Measurements from ENCODE around the gene IMMP2L. TPM values are rescaled to one million over a fixed set of nuclear protein-coding genes. Genes with fewer than 3 reads are reported as not detected.

The IMMP2L gene
- polyA plus RNA-seq, 1 donor (not counting 4 experiments of a cell fraction or from before 2014, with no cell fraction given) = 14.1 TPM

GRCh38 chr7:110831419-110831818 is 730.9 kb downstream of the IMMP2L start:
- TF ChIP-seq EZH2 (IDR thresholded peaks at IDR 0.05; ENCODE audit: low read length) (no peak), CTCF (optimal IDR thresholded peaks at IDR 0.05 in 1 of 3, IDR thresholded peaks at IDR 0.05 in 1 of 3, conservative IDR thresholded peaks at IDR 0.05 in 1 of 3; ENCODE audit: extremely low read depth in 1 of 3, insufficient read depth in 2 of 3, low read length in 3 of 3) (no peak)
- H3K27me3 ChIP-seq (ENCODE audit: control insufficient read depth, extremely low read depth, insufficient read depth, low read length) = no peaks in the 10 kb centered on the region
- H3K4me3 ChIP-seq (ENCODE audit: control insufficient read depth in 2 of 3, extremely low read depth in 1 of 3, insufficient read depth in 2 of 3, low read depth in 1 of 3, low read length in 3 of 3) = no peak overlapping the region
- H3K9ac ChIP-seq (ENCODE audit: control insufficient read depth, extremely low read depth, insufficient read depth, low read length) = no peak overlapping the region
- H3K27ac ChIP-seq (ENCODE audit: control insufficient read depth, insufficient read depth, low read length) = no peak overlapping the region
- no peaks in the 10 kb centered on the region for H3K79me2 ChIP-seq (ENCODE audit: control insufficient read depth, insufficient read depth, low read length)
- H3K9me1 ChIP-seq (ENCODE audit: control insufficient read depth, extremely low read depth, insufficient read depth, low read length) = no peaks in the 10 kb centered on the region
- H3K36me3 ChIP-seq (ENCODE audit: control insufficient read depth in 2 of 2, extremely low read depth in 1 of 2, insufficient read depth in 2 of 2, low read length in 2 of 2) = no peaks in the 10 kb centered on the region
- H4K20me1 ChIP-seq (ENCODE audit: control insufficient read depth, extremely low read depth, insufficient read depth, low read length) = no peaks in the 10 kb centered on the region
- H3K4me1 ChIP-seq (ENCODE audit: control insufficient read depth, extremely low read depth, insufficient read depth, low read length) = no peaks in the 10 kb centered on the region
- no peaks in the 10 kb centered on the region for H3K9me3 ChIP-seq (ENCODE audit: control insufficient read depth, low read depth, low read length)
- no peak overlapping the region for H2AFZ ChIP-seq (ENCODE audit: control insufficient read depth, low read length)
- no peak for DNase-seq (ENCODE audit: low read depth, low spot score)
- FAIRE-seq = no peak
- H3K4me2 ChIP-seq (ENCODE audit: control insufficient read depth, extremely low read depth, insufficient read depth, low read depth, low read length) = no peak overlapping the region
- dilution Hi-C loops (cut with MboI; ENCODE audit: extremely low pct_ligation_motif_present, low sequenced_read_pairs) = no loop called here

GRCh38 chr7:110830778-110831177 is 731.5 kb downstream of the IMMP2L start:
- Histone ChIP-seq H3K9me3 (ENCODE audit: control insufficient read depth, low read depth, low read length) (no peaks in the 10 kb centered on the region), H3K9me1 (ENCODE audit: control insufficient read depth, extremely low read depth, insufficient read depth, low read length) (no peaks in the 10 kb centered on the region), H3K27ac (ENCODE audit: control insufficient read depth, insufficient read depth, low read length) (no peak overlapping the region), H3K36me3 (ENCODE audit: control insufficient read depth in 2 of 2, extremely low read depth in 1 of 2, insufficient read depth in 2 of 2, low read length in 2 of 2) (no peaks in the 10 kb centered on the region), H3K4me1 (ENCODE audit: control insufficient read depth, extremely low read depth, insufficient read depth, low read length) (no peaks in the 10 kb centered on the region), H3K79me2 (ENCODE audit: control insufficient read depth, insufficient read depth, low read length) (no peaks in the 10 kb centered on the region), H3K27me3 (ENCODE audit: control insufficient read depth, extremely low read depth, insufficient read depth, low read length) (no peaks in the 10 kb centered on the region), H3K4me2 (ENCODE audit: control insufficient read depth, extremely low read depth, insufficient read depth, low read depth, low read length) (no peak overlapping the region), H4K20me1 (ENCODE audit: control insufficient read depth, extremely low read depth, insufficient read depth, low read length) (no peaks in the 10 kb centered on the region), H2AFZ (ENCODE audit: control insufficient read depth, low read length) (no peak overlapping the region), H3K9ac (ENCODE audit: control insufficient read depth, extremely low read depth, insufficient read depth, low read length) (no peak overlapping the region), H3K4me3 (ENCODE audit: control insufficient read depth in 2 of 3, extremely low read depth in 1 of 3, insufficient read depth in 2 of 3, low read depth in 1 of 3, low read length in 3 of 3) (no peak overlapping the region)
- FAIRE-seq = no peak
- dilution Hi-C loops (cut with MboI; ENCODE audit: extremely low pct_ligation_motif_present, low sequenced_read_pairs) = no loop called here
- TF ChIP-seq CTCF (optimal IDR thresholded peaks at IDR 0.05 in 1 of 3, IDR thresholded peaks at IDR 0.05 in 1 of 3, conservative IDR thresholded peaks at IDR 0.05 in 1 of 3; ENCODE audit: extremely low read depth in 1 of 3, insufficient read depth in 2 of 3, low read length in 3 of 3) = no peak
- TF ChIP-seq EZH2 (IDR thresholded peaks at IDR 0.05; ENCODE audit: low read length) = no peak
- DNase-seq (ENCODE audit: low read depth, low spot score) = no peak

All from keratinocyte (primary cell).